Activated CD4-positive, alpha-beta T cell treated with anti-CD3 and anti-CD28 coated beads for 36 hours (primary cell): Measurements from ENCODE around the gene ZNF264. TPM values are rescaled to one million over a fixed set of nuclear protein-coding genes. Genes with fewer than 3 reads are reported as not detected.
"Not testable (repeated sequence)": the region's sequence is repeated elsewhere in the genome, so short reads cannot be mapped to it uniquely, and the experiment has no call there.

Experiments used
- ATAC-seq: fragments of 200-7000 bp; cut with Tn5 transposase; one replicate; pipeline ENCODE4 v1.10.0; 2021; ENCODE audit warnings: mild to moderate bottlenecking, moderate library complexity
- CTCF ChIA-PET: fragments of 350-600 bp; sonication (Branson Sonifier 250); formaldehyde crosslinking; loops from one replicate; lab custom pipeline; 2021; ENCODE audit warnings: antibody characterized with exemption; lab: Charles Lee
- POLR2A ChIA-PET: fragments of 350-600 bp; sonication (Branson Sonifier 250); formaldehyde crosslinking; loops from one replicate; lab custom pipeline; 2021; ENCODE audit warnings: antibody characterized with exemption, inconsistent platforms; lab: Charles Lee
- DNase-seq: peaks from one replicate; pipeline ENCODE4 v3.0.0-alpha.2; 2020
- H3K27ac Mint-ChIP-seq: one replicate; pipeline ENCODE4 v1.8.0; 2021; ENCODE audit warnings: mixed read lengths
- H3K27me3 Mint-ChIP-seq: one replicate; pipeline ENCODE4 v1.8.0; 2021; ENCODE audit warnings: mixed read lengths
- H3K36me3 Mint-ChIP-seq: one replicate; pipeline ENCODE4 v1.8.0; 2021; ENCODE audit warnings: low read depth, mixed read lengths
- H3K4me1 Mint-ChIP-seq: one replicate; pipeline ENCODE4 v1.8.0; 2021; ENCODE audit warnings: mixed read lengths
- H3K4me3 Mint-ChIP-seq: one replicate; pipeline ENCODE4 v1.8.0; 2021; ENCODE audit warnings: mild to moderate bottlenecking, moderate library complexity, mixed read lengths
- H3K9me3 Mint-ChIP-seq: one replicate; pipeline ENCODE4 v1.8.0; 2021; ENCODE audit warnings: low read depth, mixed read lengths
- intact Hi-C, 2 experiments: fragments of 100-400 bp; cut with DNase I in 1 of 2; cut with micrococcal nuclease in 1 of 2; formaldehyde crosslinking; loops; one replicate each; pipeline versions ENCODE4 v1.14.2 to v1.15.1; 2022 to 2024; cut with DNase I, micrococcal nuclease
- total RNA-seq, 2 experiments: library from RNA; stranded (reverse); gene quantifications; one replicate each; pipeline ENCODE4 v1.2.3, GENCODE V29; 2021

The ZNF264 gene
- total RNA-seq, 2 experiments from 2014 or later = 14.8 to 21.1 TPM

DNA sequence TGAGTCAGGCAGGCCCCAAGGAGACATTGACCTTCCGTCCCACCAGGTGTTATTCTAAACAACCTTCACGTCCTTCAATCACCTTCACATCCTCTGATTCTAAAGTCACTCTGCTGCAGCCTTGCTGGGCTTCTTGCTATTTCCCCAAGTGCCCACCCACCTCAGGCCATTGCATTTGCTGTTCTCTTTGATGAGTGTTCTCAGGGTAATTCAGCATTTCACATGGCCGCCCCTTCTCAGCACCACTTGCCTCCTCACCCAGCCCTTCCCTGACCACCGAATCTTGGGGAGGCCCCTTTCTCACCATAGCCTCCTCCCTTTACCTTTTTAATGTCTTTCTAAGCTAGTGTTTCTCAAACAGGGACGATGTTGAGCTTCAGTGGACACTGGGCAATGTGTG is 53.8 kb downstream of the ZNF264 start:
- ATAC-seq (no peak), DNase-seq (no peak)
- POLR2A ChIA-PET = interaction anchor here (0.6 kb wide), 1 partner anchor 72 kb away, joined by 3 read pairs; no protein-coding TSS in a partner anchor
- Mint-ChIP-seq H3K9me3 (peaks cover 5% of the 10 kb centered on the region), H3K27ac (no peak overlapping the region), H3K4me3 (no peak overlapping the region), H3K27me3 (no peaks in the 10 kb centered on the region), H3K36me3 (peaks cover 55% of the 10 kb centered on the region), H3K4me1 (peaks cover 21% of the 10 kb centered on the region)
- intact Hi-C loops = no loop called here
- CTCF ChIA-PET = interaction anchor here (0.6 kb wide), 1 partner anchor 38 kb away, joined by 3 read pairs; no protein-coding TSS in a partner anchor

- POLR2A ChIA-PET = no interaction called here
- H3K27me3 Mint-ChIP-seq = no peaks in the 10 kb centered on the region
- H3K9me3 Mint-ChIP-seq = peaks cover 11% of the 10 kb centered on the region
- intact Hi-C loops = no loop called here
- DNase-seq (no peak), ATAC-seq (no peak)
- no peak overlapping the region for H3K4me3 Mint-ChIP-seq
- CTCF ChIA-PET = no interaction called here
- H3K36me3 Mint-ChIP-seq = peaks cover 64% of the 10 kb centered on the region
- H3K4me1 Mint-ChIP-seq = peaks cover 19% of the 10 kb centered on the region
- no peak overlapping the region for H3K27ac Mint-ChIP-seq
Observed at GRCh38 chr19:57245959-57246358, 54.7 kb downstream of the ZNF264 start.

- H3K4me3 Mint-ChIP-seq = no peak overlapping the region
- no peaks in the 10 kb centered on the region for H3K27me3 Mint-ChIP-seq
- H3K36me3 Mint-ChIP-seq = peaks cover 86% of the 10 kb centered on the region
Observed at GRCh38 chr19:57248646-57249045, 57.3 kb downstream of the ZNF264 start.

DNA sequence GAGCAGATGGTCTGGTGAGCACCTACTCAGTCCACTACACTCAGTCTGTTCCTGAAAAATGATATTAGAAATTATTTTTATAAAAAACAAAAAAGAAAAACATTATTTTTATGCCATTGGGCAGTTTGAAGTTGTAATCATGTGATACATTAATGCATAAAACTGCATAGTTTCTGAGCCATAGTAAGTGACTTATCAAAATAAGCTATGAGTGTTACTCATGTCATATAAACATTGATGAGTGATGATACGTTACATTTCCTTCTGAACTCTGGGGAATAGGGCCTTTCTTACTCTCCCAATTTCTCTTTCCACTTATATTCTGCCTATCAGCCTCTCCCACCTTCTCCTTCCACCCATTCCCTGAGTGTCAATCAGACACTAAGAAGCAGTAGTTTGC is 58.0 kb downstream of the ZNF264 start:
- peaks cover 28% of the 10 kb centered on the region for H3K9me3 Mint-ChIP-seq

More at GRCh38 chr19:57248646-57249045, 57.3 kb downstream of the ZNF264 start:
- ChIA-PET CTCF (no interaction called here), POLR2A (no interaction called here)
- intact Hi-C loops = no loop called here
- peaks cover 27% of the 10 kb centered on the region for H3K9me3 Mint-ChIP-seq
- ATAC-seq (no peak), DNase-seq (no peak)
- no peaks in the 10 kb centered on the region for H3K4me1 Mint-ChIP-seq
- H3K27ac Mint-ChIP-seq = no peak overlapping the region

DNA sequence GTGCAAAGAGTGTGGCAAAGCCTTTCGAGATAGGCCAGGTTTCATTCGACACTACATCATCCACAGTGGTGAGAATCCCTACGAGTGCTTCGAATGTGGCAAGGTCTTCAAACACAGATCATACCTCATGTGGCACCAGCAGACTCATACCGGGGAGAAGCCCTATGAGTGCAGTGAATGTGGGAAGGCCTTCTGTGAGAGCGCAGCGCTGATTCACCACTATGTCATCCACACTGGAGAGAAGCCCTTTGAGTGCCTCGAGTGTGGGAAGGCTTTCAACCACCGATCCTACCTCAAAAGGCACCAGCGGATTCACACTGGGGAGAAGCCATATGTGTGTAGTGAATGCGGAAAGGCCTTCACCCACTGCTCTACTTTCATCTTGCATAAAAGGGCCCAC is 62.5 kb downstream of the ZNF264 start:
- POLR2A ChIA-PET, CTCF ChIA-PET, H3K4me1 Mint-ChIP-seq, H3K4me3 Mint-ChIP-seq, intact Hi-C loops, H3K27me3 Mint-ChIP-seq, H3K27ac Mint-ChIP-seq: not testable (repeated sequence)
- Mint-ChIP-seq H3K36me3 (peaks cover 81% of the 10 kb centered on the region), H3K9me3 (peaks cover 37% of the 10 kb centered on the region)
- peak; percentile 44 for DNase-seq
- ATAC-seq = peak; percentile 92

More for the DNA sequence above, 58.0 kb downstream of the ZNF264 start:
- ATAC-seq = no peak
- Mint-ChIP-seq H3K27ac (no peak overlapping the region), H3K4me1 (no peaks in the 10 kb centered on the region), H3K36me3 (peaks cover 91% of the 10 kb centered on the region), H3K4me3 (no peak overlapping the region), H3K27me3 (no peaks in the 10 kb centered on the region)
- POLR2A ChIA-PET = no interaction called here
- CTCF ChIA-PET = interaction anchor here (0.6 kb wide), 1 partner anchor 106 kb away, joined by 3 read pairs; no protein-coding TSS in a partner anchor
- no peak for DNase-seq
- intact Hi-C loops = no loop called here

DNA sequence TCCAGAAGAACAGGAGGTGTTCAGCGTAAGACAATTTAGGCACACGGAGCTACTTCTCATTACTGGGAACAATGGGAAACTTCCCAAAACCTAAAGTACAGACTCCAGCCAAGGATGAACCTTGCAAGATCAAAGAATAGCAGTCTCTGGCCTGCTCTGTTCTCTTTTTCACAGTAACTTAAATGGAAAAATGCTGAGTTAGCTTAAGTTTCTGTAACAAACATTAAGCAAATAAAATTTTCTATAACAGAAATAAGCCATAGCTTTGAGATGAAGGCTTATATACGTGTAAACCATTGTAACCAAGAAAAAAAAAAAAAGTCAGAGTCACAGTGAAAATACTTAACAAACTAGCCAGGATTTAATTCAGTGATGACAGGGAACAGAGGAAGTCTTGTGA is 70.7 kb downstream of the ZNF264 start:
- intact Hi-C loops = no loop called here
- peaks cover 64% of the 10 kb centered on the region for H3K36me3 Mint-ChIP-seq
- ChIA-PET CTCF (no interaction called here), POLR2A (interaction anchor here (0.6 kb wide), 1 partner anchor 89 kb away, joined by 3 read pairs; the partner anchor contains the start of gene ZNF304)
- H3K9me3 Mint-ChIP-seq = peaks cover 46% of the 10 kb centered on the region
- no peak for ATAC-seq
- DNase-seq = no peak
- no peak overlapping the region for H3K4me3 Mint-ChIP-seq
- H3K27me3 Mint-ChIP-seq = no peaks in the 10 kb centered on the region
- H3K27ac Mint-ChIP-seq = no peak overlapping the region
- H3K4me1 Mint-ChIP-seq = no peaks in the 10 kb centered on the region

DNA sequence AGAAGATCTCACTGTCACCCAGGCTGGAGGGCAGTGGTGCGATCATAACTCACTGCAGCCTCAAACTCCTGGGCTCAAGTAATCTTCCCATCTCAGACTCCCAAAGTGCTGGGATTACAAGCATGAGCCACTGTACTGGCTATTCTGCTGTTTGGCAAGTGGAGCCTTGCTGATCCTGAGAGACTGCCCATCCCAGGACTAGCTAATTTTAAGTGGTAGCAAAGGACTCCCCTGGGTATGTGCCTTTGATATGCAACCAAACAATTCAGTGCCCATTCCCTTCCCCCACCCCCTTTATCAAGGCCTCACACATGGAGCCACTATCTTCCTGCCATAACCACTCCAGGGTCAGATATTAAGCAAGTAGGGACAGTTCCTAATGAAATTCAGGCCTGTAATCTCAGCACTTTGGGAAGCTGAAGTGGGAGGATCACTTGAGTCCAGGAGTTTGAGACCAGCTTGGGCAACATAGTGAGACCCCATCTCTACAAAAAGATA is 72.0 kb downstream of the ZNF264 start:
- intact Hi-C loops = no loop called here
- Mint-ChIP-seq H3K4me3 (no peak overlapping the region), H3K9me3 (peaks cover 45% of the 10 kb centered on the region), H3K36me3 (peaks cover 62% of the 10 kb centered on the region), H3K27ac (no peak overlapping the region), H3K27me3 (no peaks in the 10 kb centered on the region), H3K4me1 (no peaks in the 10 kb centered on the region)
- no peak for ATAC-seq
- CTCF ChIA-PET = no interaction called here
- DNase-seq = no peak
- POLR2A ChIA-PET = no interaction called here

GRCh38 chr19:57267291-57267690 is 76.0 kb downstream of the ZNF264 start:
- H3K27me3 Mint-ChIP-seq = no peaks in the 10 kb centered on the region
- CTCF ChIA-PET = no interaction called here
- POLR2A ChIA-PET = no interaction called here
- H3K4me3 Mint-ChIP-seq = no peak overlapping the region
- ATAC-seq (no peak), DNase-seq (no peak)
- peaks cover 26% of the 10 kb centered on the region for H3K9me3 Mint-ChIP-seq
- peaks cover 42% of the 10 kb centered on the region for H3K36me3 Mint-ChIP-seq
- intact Hi-C loops = no loop called here
- H3K4me1 Mint-ChIP-seq = peaks cover 13% of the 10 kb centered on the region
- H3K27ac Mint-ChIP-seq = no peak overlapping the region

- Mint-ChIP-seq H3K4me1 (peaks cover 23% of the 10 kb centered on the region), H3K27ac (peak overlapping the region; percentile 61), H3K9me3 (peaks cover 20% of the 10 kb centered on the region), H3K36me3 (peaks cover 48% of the 10 kb centered on the region), H3K27me3 (no peaks in the 10 kb centered on the region), H3K4me3 (no peak overlapping the region)
- intact Hi-C loops = no loop called here
- CTCF ChIA-PET = no interaction called here
- peak; percentile 88 for ATAC-seq
- DNase-seq = no peak
- POLR2A ChIA-PET = no interaction called here
Observed at GRCh38 chr19:57269515-57270250, 78.4 kb downstream of the ZNF264 start.

DNA sequence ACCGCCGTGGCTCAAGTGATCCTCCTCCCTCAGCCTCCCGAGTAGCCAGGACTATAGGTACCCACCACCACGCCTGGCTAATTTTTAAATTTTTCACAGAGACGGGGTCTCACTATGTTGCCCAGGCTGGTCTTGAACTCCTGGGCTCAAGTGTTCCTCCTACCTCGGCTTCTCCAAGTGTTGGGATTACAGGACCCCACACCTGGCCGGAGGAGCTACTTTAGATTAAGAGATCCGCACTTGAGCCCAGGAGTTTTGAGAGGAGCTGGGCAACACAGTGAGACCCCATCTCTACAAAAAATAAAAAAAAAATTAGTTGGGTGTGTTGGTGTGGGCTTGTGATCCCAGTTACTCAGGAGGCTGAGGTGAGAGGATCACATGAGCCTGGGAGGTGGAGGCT is 80.0 kb downstream of the ZNF264 start:
- ChIA-PET POLR2A (no interaction called here), CTCF (interaction anchor here (0.6 kb wide), 1 partner anchor 31 kb away, joined by 3 read pairs; the partner anchor contains the start of gene ZNF805)
- intact Hi-C loops = no loop called here
- Mint-ChIP-seq H3K4me3 (no peak overlapping the region), H3K9me3 (peaks cover 14% of the 10 kb centered on the region), H3K27ac (no peak overlapping the region), H3K36me3 (peaks cover 55% of the 10 kb centered on the region), H3K27me3 (no peaks in the 10 kb centered on the region), H3K4me1 (peaks cover 23% of the 10 kb centered on the region)
- ATAC-seq = no peak
- DNase-seq = no peak
